T-helper 1 cell (primary cell): Measurements from ENCODE around the gene EGF.
"Not testable (repeated sequence)": the region's sequence is repeated elsewhere in the genome, so short reads cannot be mapped to it uniquely, and the experiment has no call there.

Experiments
- DNase-seq, 5 donors: peaks; one replicate each; pipeline ENCODE4 v3.0.0-alpha.2; 2012 to 2020

The EGF gene

DNA sequence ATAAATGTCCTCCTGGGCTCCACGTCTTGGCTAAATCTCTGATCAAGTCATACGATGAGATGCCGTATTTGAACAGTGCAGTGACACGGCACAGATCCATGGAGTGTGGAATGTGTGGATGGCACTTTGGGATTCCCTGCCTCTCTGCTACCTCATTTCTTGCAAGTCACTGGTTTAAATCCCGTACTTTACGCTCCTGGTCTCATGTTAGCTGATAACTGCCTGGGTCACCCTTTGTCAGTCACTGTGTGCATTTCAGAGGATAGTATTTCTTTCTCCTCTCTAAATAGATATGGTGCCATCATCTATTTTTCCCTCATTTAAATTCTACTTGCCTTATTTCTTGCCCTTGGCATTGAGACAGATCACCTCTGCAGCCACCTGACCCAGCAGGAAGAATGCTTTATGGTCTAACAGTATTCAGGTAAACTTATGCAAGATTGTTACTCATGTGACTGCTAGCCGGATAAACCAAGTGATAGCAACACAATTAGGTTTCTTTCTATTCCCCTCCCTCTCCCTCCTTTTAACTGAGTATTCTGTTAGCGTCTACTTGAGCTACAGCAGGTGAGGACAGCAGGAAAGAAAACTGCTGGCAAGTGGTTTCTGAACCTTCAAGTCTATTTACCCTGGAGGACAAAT lies 2.8 kb downstream of the EGF start:
- DNase-seq = no peak

DNA sequence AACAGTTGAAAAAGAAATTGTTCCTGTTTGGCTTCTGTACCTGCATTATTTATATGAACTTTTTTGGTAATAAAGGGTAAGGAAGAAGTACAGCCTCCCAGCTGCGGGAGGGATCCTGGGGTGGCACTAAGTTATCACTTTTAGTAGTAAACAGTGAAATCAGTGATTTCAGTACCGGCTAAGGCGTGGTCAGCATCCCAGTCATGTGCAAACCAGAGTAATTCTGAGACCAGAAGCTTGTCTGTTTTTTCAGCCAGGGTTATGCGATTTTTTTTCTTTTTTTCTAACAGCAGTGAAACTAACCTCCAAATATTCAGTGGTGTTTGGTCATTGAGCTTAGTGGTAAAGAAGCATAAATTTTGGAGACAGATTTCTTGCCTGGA lies 3.3 kb downstream of the EGF start:
- DNase-seq = no peak

DNA sequence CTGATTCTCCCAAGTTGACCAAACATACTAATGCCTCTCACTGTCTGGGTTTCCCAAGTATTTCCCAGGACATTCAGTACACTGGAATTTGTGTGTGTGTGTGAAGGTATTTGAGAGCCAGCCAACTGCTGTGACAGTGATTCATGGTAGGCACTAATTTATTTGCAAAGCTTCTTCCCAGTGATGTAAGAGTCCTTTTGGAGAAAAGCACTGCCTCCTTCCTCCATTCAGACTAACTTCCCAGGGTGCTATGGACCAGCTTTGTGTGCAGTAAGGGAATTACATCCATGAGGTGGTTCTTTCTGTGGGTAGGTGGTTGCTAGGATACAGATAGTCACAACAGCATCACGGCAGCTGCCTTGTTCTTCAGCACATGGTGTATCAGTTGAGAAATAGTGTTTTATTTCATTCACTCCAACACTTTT lies 8.7 kb downstream of the EGF start:
- DNase-seq = no peak

DNA sequence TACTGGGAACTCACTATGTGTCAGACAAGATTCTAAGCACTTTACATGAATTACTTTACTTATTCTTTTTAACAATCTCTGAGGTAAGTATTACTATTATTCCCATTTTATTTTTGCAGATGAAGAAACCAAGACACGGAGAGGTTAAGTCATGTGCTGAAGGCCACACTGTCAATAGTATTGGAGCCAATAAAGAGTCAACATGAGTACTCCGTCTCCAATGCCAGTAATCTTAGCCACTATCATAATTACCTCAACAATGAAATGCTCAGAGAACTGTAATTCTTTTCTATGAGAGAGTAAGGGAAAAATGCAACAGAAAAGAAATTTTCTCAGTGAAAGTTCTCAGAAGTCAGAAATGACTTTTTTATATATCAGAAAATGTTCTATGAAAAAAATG lies 12.7 kb downstream of the EGF start:
- DNase-seq = no peak

DNA sequence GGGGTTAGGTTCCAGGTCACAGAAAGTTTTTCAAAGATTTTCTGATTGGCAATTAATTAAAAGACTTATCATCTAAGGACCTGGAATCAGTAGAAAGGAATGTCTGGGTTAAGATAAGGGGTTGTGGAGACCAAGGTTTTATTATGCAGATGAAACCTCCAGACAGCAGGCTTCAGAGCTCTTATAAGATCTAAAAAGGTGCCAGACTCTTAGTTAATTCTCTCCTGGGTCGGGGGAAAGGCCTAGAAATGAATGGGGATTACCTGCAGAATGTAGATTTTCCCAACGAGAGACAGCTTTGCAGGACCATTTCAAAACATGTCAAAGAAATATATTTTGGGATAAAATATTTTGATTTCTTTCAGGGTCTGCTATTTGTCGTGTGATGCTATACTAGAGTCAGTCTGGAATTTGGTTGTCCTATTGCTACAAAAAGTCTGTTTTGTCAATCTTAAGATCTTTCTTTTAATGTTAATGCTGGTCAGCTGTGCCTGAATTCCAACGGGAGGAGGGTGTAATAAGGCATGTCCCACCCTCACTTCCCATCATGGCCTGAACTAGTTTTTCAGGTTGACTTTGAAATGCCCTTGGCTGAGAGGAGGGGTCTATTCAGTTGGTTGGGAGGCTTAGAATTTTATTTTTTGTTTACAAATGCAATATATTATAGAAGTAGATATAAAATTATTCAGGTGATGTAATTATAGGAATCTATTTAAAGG lies 15.8 kb downstream of the EGF start:
- no peak for DNase-seq

DNA sequence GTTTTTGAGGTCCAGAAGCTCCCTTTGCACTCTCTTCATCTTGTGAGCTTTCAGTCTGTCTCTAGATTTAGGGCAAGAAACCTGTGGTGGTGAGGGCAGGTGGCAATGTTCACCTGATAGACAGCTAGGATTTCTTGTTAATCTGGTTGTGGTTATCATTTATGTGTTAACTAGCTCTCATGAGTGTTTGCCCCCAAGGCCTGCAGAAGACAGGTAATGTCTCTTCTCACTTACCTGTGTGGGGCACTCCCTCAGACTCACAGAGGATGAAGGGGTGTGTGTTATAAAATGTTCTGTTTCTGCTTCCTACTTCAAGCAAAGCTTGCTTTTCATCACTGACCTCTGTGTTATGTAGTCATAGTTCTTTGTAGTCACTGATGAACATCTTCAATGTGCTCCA lies 17.8 kb downstream of the EGF start:
- DNase-seq = no peak

DNA sequence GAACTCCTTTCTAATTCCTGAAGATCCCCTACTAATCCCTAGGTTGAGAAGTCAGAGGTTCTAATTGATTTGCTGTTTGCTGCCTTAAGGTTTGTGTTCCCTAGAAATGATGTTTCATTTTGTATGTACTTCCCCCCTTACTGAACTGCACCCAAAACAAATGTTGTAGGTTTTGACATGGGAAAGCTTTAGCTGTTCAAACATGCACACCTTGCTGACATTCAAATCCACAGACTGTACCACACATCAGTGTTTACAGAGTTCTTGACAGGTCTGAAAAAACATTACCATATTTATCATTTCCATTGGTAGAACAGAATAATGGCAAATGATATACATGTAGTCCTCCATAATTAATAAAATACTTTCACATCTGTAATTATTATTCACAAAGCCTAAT lies 18.2 kb downstream of the EGF start:
- no peak for DNase-seq

DNA sequence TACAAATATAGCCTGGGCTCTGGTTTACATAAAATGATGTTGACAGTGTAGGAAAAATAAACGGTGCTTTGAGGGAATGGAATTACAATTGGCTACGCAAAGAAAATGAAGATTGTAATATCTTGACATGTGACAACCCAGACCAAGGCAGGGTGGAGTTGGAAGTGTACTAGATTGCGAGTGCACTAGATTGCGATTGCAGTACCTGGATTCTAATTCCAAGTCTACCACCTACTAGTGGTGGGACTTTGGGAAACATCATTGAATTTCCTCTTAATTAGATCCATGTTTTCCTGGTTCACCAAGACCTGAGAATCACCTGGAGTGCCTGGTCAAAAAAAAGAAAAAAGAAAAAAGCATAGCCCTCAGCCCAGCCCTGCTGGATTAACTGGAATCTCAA lies 18.6 kb downstream of the EGF start:
- DNase-seq = no peak

DNA sequence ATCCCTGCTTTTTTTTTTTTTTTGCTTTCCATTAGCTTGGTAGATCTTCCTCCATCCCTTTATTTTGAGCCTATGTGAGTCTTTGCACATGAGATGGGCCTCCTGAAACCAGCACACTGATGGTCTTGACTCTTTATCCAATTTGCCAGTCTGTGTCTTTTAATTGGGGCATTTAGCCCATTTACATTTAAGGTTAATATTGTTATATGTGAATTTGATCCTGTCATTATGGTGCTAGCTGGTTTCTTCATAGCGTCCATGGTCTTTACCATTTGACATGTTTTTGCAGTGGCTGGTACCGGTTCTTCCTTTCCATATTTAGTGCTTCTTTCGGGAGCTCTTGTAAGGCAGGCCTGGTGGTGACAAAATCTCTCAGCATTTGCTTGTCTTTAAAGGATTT lies 24.7 kb downstream of the EGF start:
- DNase-seq = not testable (repeated sequence)

DNA sequence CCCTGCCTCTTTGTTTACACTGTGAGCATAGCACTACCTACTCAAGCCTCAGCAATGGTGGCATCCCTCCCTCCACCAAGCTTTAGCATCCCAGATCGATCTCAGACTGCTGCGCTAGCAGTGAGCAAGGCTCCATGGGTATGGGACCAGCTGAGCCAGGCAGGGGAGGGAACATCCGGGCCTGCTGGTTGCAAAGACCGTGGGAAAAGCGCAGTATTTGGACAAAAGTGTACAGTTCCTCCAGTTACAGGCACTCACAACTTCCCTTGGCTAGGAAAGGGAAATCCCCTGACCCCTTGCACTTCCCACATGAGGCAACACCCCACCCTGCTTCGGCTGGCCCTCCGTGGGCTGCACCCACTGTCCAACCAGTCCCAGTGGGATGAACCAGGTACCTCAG lies 26.5 kb downstream of the EGF start:
- DNase-seq = no peak

DNA sequence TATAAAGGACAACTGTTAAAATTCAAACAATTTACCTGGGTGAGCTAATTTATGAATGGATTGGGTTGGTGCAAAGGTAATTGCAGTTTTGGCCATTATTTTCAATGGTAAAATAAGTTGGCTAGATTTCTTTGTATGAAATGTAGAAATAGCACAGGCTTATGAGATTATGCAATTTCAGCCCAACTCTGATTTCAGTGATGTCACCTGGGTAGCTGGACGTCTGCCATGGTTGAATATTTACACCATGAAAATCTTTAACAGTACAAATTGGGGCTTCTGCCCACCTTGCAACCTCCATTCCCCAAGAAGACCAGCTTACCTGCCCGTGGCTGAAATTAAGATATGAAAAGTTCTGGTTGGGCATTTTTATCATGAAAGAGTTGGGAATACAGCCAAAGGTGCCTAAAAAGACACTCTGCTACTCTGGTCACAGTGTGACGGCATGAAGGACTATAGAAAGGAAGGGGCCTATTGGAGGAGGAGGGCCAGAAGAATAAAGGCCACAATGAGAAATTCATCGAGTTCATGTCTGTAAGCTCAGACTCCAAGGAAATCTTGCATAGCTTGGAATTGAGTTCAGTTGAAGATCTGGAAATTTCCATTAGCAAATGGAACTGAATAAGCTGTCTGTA lies 29.7 kb downstream of the EGF start:
- DNase-seq = no peak

DNA sequence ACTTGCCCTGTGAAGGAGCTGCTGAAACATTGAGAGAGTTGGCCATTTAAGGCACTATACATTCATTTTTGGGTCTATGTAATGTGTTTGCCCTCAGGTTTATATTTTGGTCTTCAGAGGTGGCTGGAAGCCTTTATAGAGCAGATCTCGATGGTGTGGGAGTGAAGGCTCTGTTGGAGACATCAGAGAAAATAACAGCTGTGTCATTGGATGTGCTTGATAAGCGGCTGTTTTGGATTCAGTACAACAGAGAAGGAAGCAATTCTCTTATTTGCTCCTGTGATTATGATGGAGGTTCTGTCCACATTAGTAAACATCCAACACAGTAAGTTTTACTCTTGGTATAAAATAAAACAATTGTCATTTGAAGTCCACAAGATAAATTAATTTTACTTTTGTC lies 31.1 kb downstream of the EGF start:
- no peak for DNase-seq

DNA sequence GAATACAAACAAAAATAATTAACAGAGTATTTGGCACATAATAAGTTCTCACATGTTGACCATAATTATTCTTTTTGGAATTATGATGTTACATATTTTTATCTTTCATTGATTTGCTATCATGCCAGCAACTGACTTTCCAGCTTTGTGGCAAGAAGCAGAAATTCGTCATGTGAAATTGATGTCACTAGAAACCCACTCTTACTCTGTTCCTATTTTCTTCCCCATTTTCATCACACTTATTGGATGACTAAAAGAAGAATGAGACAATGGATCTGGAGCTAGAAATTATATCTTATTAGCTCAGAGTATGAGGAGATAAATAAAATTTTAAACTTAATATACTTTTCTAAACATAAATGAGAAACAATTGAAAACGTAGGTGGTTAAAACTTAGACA lies 31.9 kb downstream of the EGF start:
- no peak for DNase-seq

DNA sequence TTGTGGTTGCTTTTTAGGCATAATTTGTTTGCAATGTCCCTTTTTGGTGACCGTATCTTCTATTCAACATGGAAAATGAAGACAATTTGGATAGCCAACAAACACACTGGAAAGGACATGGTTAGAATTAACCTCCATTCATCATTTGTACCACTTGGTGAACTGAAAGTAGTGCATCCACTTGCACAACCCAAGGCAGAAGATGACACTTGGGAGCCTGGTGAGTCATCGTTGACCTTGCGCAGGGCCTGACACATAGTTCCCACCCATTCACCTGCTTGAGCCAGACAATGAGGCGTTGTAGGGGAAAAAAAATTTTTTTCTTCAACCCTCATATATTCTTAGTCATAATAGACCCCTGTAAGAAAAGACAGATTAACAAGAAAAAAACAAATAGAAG lies 32.4 kb downstream of the EGF start:
- DNase-seq = no peak

DNA sequence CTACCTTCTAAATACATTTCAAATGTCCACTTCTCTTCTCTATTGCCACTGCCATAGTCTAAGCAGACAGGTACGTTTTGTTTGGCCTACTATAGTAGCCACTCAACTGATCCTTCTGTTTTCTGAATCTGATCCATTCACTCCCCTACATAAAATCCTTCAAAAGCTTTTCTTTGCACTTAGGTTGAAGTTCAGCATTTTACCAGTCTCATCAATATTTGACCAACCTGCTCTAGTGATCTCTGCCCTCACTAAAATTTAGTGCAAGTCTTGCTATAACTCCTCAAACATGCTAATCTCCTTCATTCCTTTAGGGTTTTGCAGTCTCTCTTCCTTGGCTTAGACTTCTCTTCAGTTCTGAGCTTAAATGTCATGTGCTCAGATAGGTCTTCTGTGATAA lies 33.4 kb downstream of the EGF start:
- no peak for DNase-seq

DNA sequence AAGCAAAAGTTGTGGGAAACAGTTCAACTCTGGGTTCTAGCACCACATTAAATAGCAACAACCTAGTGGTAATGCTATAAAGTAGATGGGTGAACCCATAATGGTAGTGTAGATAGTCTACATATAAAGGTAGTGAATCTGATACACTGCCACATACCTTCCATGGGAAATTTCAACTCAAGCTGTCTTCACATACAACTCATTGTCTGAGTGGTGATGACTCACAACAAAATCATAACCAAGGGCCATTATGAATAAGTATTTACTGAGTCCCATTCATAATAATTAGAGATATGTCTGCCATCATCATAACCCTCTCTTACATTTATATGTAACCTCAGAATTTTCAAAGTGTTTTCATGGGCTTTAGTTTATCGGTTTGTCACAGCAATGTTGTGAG lies 34.8 kb downstream of the EGF start:
- peak in 1 of 5 donors; percentile 8 for DNase-seq

DNA sequence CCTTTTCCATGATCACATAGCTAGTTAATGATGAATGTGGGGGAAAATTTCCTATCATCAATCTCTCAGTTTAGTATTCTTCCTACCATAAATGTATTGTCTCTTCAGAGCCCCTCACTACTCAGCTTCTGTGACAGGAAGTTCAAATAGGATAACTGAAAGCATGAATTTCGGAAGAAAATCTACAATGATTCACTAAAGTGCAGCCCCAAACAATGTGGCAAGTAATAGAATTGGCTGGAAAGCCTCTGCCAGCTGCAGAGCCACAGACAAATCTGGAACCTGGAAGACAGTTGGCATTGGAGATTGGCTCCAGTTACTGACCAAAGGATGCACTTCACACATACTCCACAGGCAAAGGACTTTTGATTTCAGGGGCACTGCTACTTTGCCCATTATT lies 35.2 kb downstream of the EGF start:
- DNase-seq = no peak

DNA sequence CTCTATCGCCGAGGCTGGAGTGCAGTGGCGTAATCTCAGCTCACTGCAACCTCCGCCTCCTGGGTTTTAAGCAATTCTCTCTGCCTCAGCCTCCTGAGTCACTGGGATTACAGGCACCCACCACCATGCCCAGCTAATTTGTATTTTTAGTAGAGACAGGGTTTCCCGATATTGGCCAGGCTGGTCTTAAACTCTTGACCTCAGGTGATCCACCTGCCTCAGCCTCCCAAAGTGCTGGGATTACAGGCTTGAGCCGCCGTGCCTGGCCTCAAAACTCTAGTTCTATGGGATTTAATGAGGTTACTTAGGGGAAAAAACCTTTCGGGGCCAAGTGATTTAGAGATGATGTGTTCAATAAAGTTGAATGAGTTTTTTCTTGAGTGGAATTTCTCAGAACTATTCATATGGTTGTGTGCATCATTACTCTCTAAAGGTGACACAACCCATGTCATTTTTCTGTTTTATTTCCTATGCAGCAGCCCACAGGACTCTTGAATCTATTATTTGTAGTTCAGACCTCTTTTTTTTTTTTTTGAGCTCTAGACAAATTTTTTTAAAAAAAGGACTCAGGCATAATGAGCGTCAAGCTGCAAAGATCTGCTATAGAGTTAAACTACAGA lies 36.5 kb downstream of the EGF start:
- not testable (repeated sequence) for DNase-seq

DNA sequence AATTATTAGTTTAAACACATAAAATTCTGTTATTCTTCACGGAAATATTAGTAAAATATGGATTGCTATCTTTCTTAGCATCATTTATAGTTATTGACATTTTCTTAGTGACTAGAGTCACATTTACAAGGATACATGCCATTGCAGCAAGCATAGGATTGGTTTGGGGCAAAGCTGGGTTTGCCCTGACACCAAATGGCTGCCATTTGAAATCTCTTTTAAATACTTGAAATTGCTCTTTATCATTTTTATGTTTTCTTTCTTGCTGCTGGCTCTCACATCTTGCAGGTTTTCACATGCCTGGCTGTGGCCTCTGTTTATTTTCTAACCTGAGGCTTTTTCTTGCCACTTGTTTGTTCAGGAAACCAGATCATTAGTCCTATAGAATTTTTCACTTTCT lies 39.9 kb downstream of the EGF start:
- no peak for DNase-seq

DNA sequence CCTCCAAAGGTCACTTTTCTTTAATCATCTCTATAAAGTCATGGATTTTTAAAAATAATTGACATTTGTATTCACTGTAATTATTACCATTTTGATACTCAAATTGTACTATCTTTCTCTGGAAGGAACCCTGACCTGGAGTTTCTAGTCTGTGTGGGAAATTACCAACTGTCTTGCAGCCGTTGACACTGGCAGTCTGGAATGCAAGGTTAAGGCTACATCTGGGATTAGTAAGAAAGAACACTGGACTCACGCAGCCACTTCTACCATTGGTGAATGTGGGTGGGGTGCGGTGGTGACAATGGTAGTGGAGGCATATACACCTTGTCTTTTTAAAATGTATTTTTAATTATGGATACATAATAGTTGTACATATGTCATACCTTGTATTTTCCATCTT lies 40.9 kb downstream of the EGF start:
- no peak for DNase-seq

DNA sequence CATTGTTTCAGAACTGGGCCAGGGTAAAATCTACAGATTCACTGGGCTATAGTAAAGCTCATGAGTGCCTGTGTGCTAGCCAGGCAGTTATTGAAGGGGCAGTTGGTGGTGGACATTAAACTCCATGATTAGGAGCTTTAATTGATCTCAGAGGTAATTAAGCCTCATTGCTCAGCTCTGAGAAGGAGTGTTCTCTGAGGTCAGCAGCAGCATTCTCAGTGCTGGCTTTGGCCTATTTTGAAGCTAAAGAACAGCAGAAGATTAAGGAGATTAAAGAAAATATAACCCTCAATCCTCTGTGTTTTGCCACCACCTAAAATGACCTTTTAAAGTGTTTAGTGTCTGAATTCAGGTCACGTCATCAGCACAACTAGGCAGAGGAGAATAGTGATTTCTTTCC lies 42.5 kb downstream of the EGF start:
- no peak for DNase-seq

DNA sequence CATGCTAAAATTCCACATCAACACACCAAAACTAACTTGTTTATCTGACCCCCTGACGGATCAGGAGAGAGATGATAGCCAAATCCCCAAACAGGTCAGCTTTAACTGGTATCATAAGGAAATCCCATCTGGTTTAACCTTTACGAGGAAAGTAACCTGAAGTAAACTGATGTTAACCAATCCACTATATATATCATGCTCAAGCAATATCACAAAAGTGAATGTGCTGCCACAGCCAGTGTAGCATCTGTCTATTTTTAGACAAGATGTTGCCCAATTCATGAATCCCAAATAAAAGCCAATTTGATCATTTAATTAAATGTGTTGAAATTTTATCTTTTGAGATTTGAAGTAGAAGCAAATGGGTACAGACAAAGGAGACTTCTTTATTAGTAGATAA lies 44.5 kb downstream of the EGF start:
- DNase-seq = no peak

DNA sequence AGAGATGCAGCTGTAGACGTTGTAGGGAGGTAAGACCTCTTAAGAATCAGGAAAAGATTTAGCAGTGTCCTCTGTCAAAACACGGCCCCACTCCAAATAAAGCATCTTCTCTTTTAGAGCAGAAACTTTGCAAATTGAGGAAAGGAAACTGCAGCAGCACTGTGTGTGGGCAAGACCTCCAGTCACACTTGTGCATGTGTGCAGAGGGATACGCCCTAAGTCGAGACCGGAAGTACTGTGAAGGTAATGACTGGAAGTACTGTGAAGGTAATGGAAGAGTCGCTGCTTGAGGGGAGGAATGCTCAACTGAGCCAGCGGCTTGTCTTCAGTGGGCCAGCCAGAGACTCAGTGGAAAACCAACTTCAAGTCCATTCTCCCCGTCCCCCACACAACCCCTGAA lies 46.5 kb downstream of the EGF start:
- DNase-seq = no peak

DNA sequence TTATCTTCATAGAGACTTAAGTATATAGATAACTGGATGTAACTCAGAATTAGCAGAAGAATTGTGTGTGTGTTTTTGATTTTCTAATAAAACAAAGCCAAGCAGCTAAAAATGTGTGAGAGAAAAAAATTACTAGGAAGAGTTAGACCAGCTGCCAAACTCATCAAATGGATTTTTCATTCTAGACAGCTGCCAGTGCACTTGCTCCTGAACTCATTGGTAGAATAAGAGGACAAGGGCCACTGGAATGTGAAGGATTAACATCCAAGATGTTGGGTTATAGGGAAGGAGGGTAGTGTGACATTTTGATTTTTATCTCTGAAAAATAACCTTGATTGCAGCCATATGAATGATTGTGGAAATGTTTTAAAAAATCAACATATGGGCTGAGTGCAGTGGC lies 49.7 kb downstream of the EGF start:
- DNase-seq = no peak
